Loucy (cell line): ENCODE data around the gene NSD2.

ENCODE experiments used
- CTCF ChIP-seq: fragments of 200-600 bp; sonication (generic); conservative IDR thresholded peaks from 2 replicates; pipeline ENCODE4 v1.5.1; 2014; ENCODE audit warnings: mild to moderate bottlenecking, antibody characterized with exemption, low read length
- EZH2phosphoT487 ChIP-seq: fragments of 200-600 bp; IDR thresholded peaks from 2 replicates; pipeline ENCODE4 v1.6.1; 2018; ENCODE audit warnings: antibody characterized with exemption, mild to moderate bottlenecking, moderate library complexity, borderline replicate concordance

GRCh38 chr4:1833307-1834046 is 37.7 kb upstream of the NSD2 start:
- no peak for TF ChIP-seq CTCF
- TF ChIP-seq EZH2phosphoT487: no peak
